Endodermal cell (in vitro differentiated cells): ENCODE results near the gene ANKRD7. TPM values are rescaled to one million over a fixed set of nuclear protein-coding genes. Genes with fewer than 3 reads are reported as not detected.

ENCODE experiments used
- DNase-seq: peaks from one replicate; pipeline ENCODE4 v3.0.0-alpha.2; 2017
- H3K27ac ChIP-seq: 2 replicates; pipeline ENCODE4 v1.5.1; 2013; ENCODE audit warnings: mild to moderate bottlenecking, low read depth, low read length, moderate library complexity
- H3K27me3 ChIP-seq: 2 replicates; pipeline ENCODE4 v1.6.1; 2013; ENCODE audit warnings: mild to moderate bottlenecking, low read length, moderate library complexity; ENCODE audit not compliant: insufficient read depth, control insufficient read depth, poor library complexity, severe bottlenecking
- H3K36me3 ChIP-seq: 2 replicates; pipeline ENCODE4 v1.7.0; 2013; ENCODE audit warnings: mild to moderate bottlenecking, low read length, moderate library complexity; ENCODE audit not compliant: control insufficient read depth, insufficient read depth
- H3K4me1 ChIP-seq: one replicate; pipeline ENCODE4 v1.7.0; 2013; ENCODE audit warnings: low read length; ENCODE audit not compliant: control insufficient read depth, insufficient read depth
- H3K4me3 ChIP-seq: 2 replicates; pipeline ENCODE4 v1.5.1; 2013; ENCODE audit warnings: mild to moderate bottlenecking, low read length, moderate library complexity
- H3K9ac ChIP-seq: 2 replicates; pipeline ENCODE4 v1.6.1; 2013; ENCODE audit warnings: mild to moderate bottlenecking, low read length, moderate library complexity; ENCODE audit not compliant: poor library complexity, severe bottlenecking; ENCODE audit errors: extremely low read depth
- H3K9me3 ChIP-seq: 2 replicates; pipeline ENCODE4 v1.6.1; 2013; ENCODE audit warnings: mild to moderate bottlenecking, low read length, moderate library complexity; ENCODE audit not compliant: control insufficient read depth
- H3K27ac Mint-ChIP-seq: 2 replicates; pipeline ENCODE4 v1.8.0; 2020; ENCODE audit warnings: mixed read lengths
- H3K27me3 Mint-ChIP-seq: 2 replicates; pipeline ENCODE4 v1.8.0; 2021; ENCODE audit warnings: mild to moderate bottlenecking, mixed read lengths; ENCODE audit not compliant: insufficient read depth
- H3K36me3 Mint-ChIP-seq: 2 replicates; pipeline ENCODE4 v1.8.0; 2020; ENCODE audit warnings: low read depth, mixed read lengths
- H3K4me1 Mint-ChIP-seq: 2 replicates; pipeline ENCODE4 v1.8.0; 2020; ENCODE audit warnings: mixed read lengths
- H3K4me3 Mint-ChIP-seq: 2 replicates; pipeline ENCODE4 v1.8.0; 2020; ENCODE audit warnings: mild to moderate bottlenecking, moderate library complexity, mixed read lengths
- H3K9me3 Mint-ChIP-seq: 2 replicates; pipeline ENCODE4 v1.8.0; 2020; ENCODE audit warnings: mild to moderate bottlenecking, mixed read lengths
- CTCF ChIP-seq: fragments of 200-600 bp; sonication (generic); conservative IDR thresholded peaks from 2 replicates; pipeline ENCODE4 v1.5.0; 2021; ENCODE audit warnings: antibody characterized with exemption, mild to moderate bottlenecking
- WGBS, 2 experiments: methylation state at CpG; one replicate each; pipeline versions ENCODE4 v1.1.5 to v1.1.7; 2013; ENCODE audit warnings: missing lambda C conversion rate in 2 of 2, mixed read lengths in 1 of 2; ENCODE audit not compliant: insufficient coverage in 1 of 2, insufficient read length in 1 of 2; 5-methylcytosine and 5-hydroxymethylcytosine counted together
- total RNA-seq, 2 donors: library from RNA; stranded (reverse); fragmentation: NEBNext Ultra II Directional in 1 of 2; extraction: Animal tissue kit (Norgen Biotek cat#: 25700) in 1 of 2; gene quantifications; 2 replicates in 1 of 2; 3 replicates in 1 of 2; pipeline ENCODE4 v1.2.1, GENCODE V29; 2021

The ANKRD7 gene
- total RNA-seq, 2 donors from 2014 or later: not detected

GRCh38 chr7:118218413-118219156, 5.9 kb upstream of the ANKRD7 start:
- Mint-ChIP-seq H3K4me3 (no peak overlapping the region), H3K27ac (no peak overlapping the region), H3K27me3 (peaks cover 3% of the 10 kb centered on the region), H3K4me1 (no peaks in the 10 kb centered on the region), H3K9me3 (peaks cover 5% of the 10 kb centered on the region), H3K36me3 (no peaks in the 10 kb centered on the region)
- Histone ChIP-seq H3K4me1 (no peaks in the 10 kb centered on the region), H3K9me3 (peaks cover 7% of the 10 kb centered on the region), H3K27me3 (no peaks in the 10 kb centered on the region), H3K27ac (no peak overlapping the region), H3K36me3 (no peaks in the 10 kb centered on the region), H3K9ac (no peak overlapping the region), H3K4me3 (no peak overlapping the region)
- no peak for DNase-seq
- TF ChIP-seq CTCF: no peak
- WGBS, 2 experiments: 76 to 87% methylated on average over 5 to 8 of the region's 8 CpGs

- Histone ChIP-seq H3K27me3 (no peaks in the 10 kb centered on the region), H3K9me3 (peaks cover 7% of the 10 kb centered on the region), H3K27ac (no peak overlapping the region), H3K4me3 (no peak overlapping the region), H3K9ac (no peak overlapping the region), H3K4me1 (no peaks in the 10 kb centered on the region), H3K36me3 (no peaks in the 10 kb centered on the region)
- DNase-seq: no peak
- H3K9me3 Mint-ChIP-seq: peaks cover under 1% of the 10 kb centered on the region
- 96 to 100% methylated on average over 2 to 3 of the region's 3 CpGs for WGBS, 2 experiments
- no peaks in the 10 kb centered on the region for H3K4me1 Mint-ChIP-seq
- H3K36me3 Mint-ChIP-seq: no peaks in the 10 kb centered on the region
- H3K27ac Mint-ChIP-seq: no peak overlapping the region
- peaks cover 3% of the 10 kb centered on the region for H3K27me3 Mint-ChIP-seq
- no peak overlapping the region for H3K4me3 Mint-ChIP-seq
- TF ChIP-seq CTCF: no peak
Measured at GRCh38 chr7:118219157-118219512, 5.4 kb upstream of the ANKRD7 start.

- no peaks in the 10 kb centered on the region for H3K9me3 ChIP-seq
- Mint-ChIP-seq H3K9me3 (no peaks in the 10 kb centered on the region), H3K4me1 (peaks cover under 1% of the 10 kb centered on the region), H3K27me3 (peaks cover 2% of the 10 kb centered on the region), H3K36me3 (no peaks in the 10 kb centered on the region), H3K27ac (no peak overlapping the region), H3K4me3 (no peak overlapping the region)
- no peaks in the 10 kb centered on the region for H3K36me3 ChIP-seq
- no peak overlapping the region for H3K9ac ChIP-seq
- DNase-seq: no peak
- no peak overlapping the region for H3K4me3 ChIP-seq
- TF ChIP-seq CTCF: no peak
- H3K27ac ChIP-seq: no peak overlapping the region
- 64 to 67% methylated on average over 3 of the region's 3 CpGs for WGBS, 2 experiments
- no peaks in the 10 kb centered on the region for H3K27me3 ChIP-seq
- no peaks in the 10 kb centered on the region for H3K4me1 ChIP-seq
Measured at GRCh38 chr7:118220583-118220982, 3.9 kb upstream of the ANKRD7 start.
